Ovary (tissue), 3 donors: ENCODE results near the gene SUMO3.

ENCODE experiments used
- CTCF ChIP-seq, 3 donors: fragments of 450-650 bp in 2 of 3; fragments of 200-600 bp in 1 of 3; IDR thresholded peaks; one replicate each; pipeline versions ENCODE4 v1.5.1 to v1.8.0; 2016 to 2022; ENCODE audit warnings: antibody characterized with exemption in 3 of 3, mild to moderate bottlenecking in 1 of 3
- EP300 ChIP-seq: sonication (generic); formaldehyde crosslinking; IDR thresholded peaks from one replicate; pipeline ENCODE4 v1.6.1; 2017; ENCODE audit warnings: antibody characterized with exemption
- POLR2A ChIP-seq: fragments of 450-650 bp; IDR thresholded peaks from one replicate; pipeline ENCODE4 v1.6.1; 2017; ENCODE audit warnings: antibody characterized with exemption, mild to moderate bottlenecking, moderate library complexity
- donor health status: DM: no; HTN: no; CAD: no.

GRCh38 chr21:44814498-44815023, 3.3 kb downstream of the SUMO3 start:
- TF ChIP-seq CTCF (IDR thresholded peaks at IDR 0.05) (no peak), POLR2A (no peak), EP300 (no peak)
